Endometrium (tissue), 2 donors: ENCODE results near the gene DHX32.
"Not testable (repeated sequence)": the region's sequence is repeated elsewhere in the genome, so short reads cannot be mapped to it uniquely, and the experiment has no call there.

ENCODE experiments used
- FAIRE-seq: peaks from 2 replicates; lab custom pipeline; 2012; peaks lifted over from hg19 to GRCh38; lab: Jason Lieb, UNC
- donor health status: control.
- donor health status: control.

Gene DHX32

GRCh38 chr10:125881192-125881591 lies at the start of gene DHX32:
TSS of gene DHX32 (minus strand) at chr10:125881292. CDS start at chr10:125880824, 468 bp downstream.
- no peak for FAIRE-seq

- no peak for FAIRE-seq
Measured at GRCh38 chr10:125929618-125930017, 48.5 kb upstream of the DHX32 start.

- FAIRE-seq = no peak
Measured at GRCh38 chr10:125928928-125929585, 48.0 kb upstream of the DHX32 start.

- FAIRE-seq = not testable (repeated sequence)
Measured at GRCh38 chr10:125927265-125927664, 46.2 kb upstream of the DHX32 start.

- FAIRE-seq = peak; percentile 88
Measured at GRCh38 chr10:125926247-125926646, 45.2 kb upstream of the DHX32 start.

- no peak for FAIRE-seq
Measured at GRCh38 chr10:125925262-125925834, 44.3 kb upstream of the DHX32 start.

- FAIRE-seq = peak; percentile 69
Measured at GRCh38 chr10:125921643-125922306, 40.7 kb upstream of the DHX32 start.

- FAIRE-seq = not testable (repeated sequence)
Measured at GRCh38 chr10:125917704-125918361, 36.7 kb upstream of the DHX32 start.

GRCh38 chr10:125916977-125917376 lies 35.9 kb upstream of the DHX32 start:
- FAIRE-seq = no peak

GRCh38 chr10:125913277-125913676 lies 32.2 kb upstream of the DHX32 start:
- FAIRE-seq = not testable (repeated sequence)

- no peak for FAIRE-seq
Measured at GRCh38 chr10:125911990-125912389, 30.9 kb upstream of the DHX32 start.

GRCh38 chr10:125911145-125911544 lies 30.1 kb upstream of the DHX32 start:
- no peak for FAIRE-seq

GRCh38 chr10:125909491-125909890 lies 28.4 kb upstream of the DHX32 start:
- not testable (repeated sequence) for FAIRE-seq

GRCh38 chr10:125908813-125909212 lies 27.7 kb upstream of the DHX32 start:
- not testable (repeated sequence) for FAIRE-seq

- not testable (repeated sequence) for FAIRE-seq
Measured at GRCh38 chr10:125907598-125907997, 26.5 kb upstream of the DHX32 start.

GRCh38 chr10:125905069-125905994 lies 24.2 kb upstream of the DHX32 start:
- not testable (repeated sequence) for FAIRE-seq

GRCh38 chr10:125903135-125903640 lies 22.1 kb upstream of the DHX32 start:
- FAIRE-seq = not testable (repeated sequence)

GRCh38 chr10:125900963-125901362 lies 19.9 kb upstream of the DHX32 start:
- not testable (repeated sequence) for FAIRE-seq

- not testable (repeated sequence) for FAIRE-seq
Measured at GRCh38 chr10:125897317-125897716, 16.2 kb upstream of the DHX32 start.

- FAIRE-seq = not testable (repeated sequence)
Measured at GRCh38 chr10:125896088-125896934, 15.2 kb upstream of the DHX32 start, which contains the start of gene FANK1. TSS of gene FANK1 (plus strand) at chr10:125896564. CDS start at chr10:125896643, 79 bp downstream.
